GM12872 (cell line): ENCODE measurements around the gene CLK4.

Experiments
- CTCF ChIP-seq: IDR thresholded peaks from 3 replicates; pipeline ENCODE4 v1.5.1; 2011; ENCODE audit warnings: low read depth, mild to moderate bottlenecking, low read length, moderate library complexity; ENCODE audit not compliant: insufficient read depth

Gene CLK4

GRCh38 chr5:178572617-178573016 is 54.2 kb downstream of the CLK4 start:
- no peak for TF ChIP-seq CTCF

- no peak for TF ChIP-seq CTCF
Observed at GRCh38 chr5:178569485-178569884, 57.4 kb downstream of the CLK4 start.

- no peak for TF ChIP-seq CTCF
Observed at GRCh38 chr5:178564811-178565550, 61.9 kb downstream of the CLK4 start.

GRCh38 chr5:178564397-178564796 is 62.5 kb downstream of the CLK4 start:
- TF ChIP-seq CTCF, result no peak

GRCh38 chr5:178563621-178564020 is 63.2 kb downstream of the CLK4 start:
- TF ChIP-seq CTCF, result no peak

GRCh38 chr5:178561746-178562264 is 65.0 kb downstream of the CLK4 start:
- no peak for TF ChIP-seq CTCF

GRCh38 chr5:178560911-178561310 is 65.9 kb downstream of the CLK4 start:
- no peak for TF ChIP-seq CTCF

- no peak for TF ChIP-seq CTCF
Observed at GRCh38 chr5:178557416-178557815, 69.4 kb downstream of the CLK4 start.
